ENCODE data around the gene TGFB1.
A peak's percentile ranks its signal among the peaks of the same experiment; 100 is the strongest.

Gene TGFB1

GRCh38 chr19:41320185-41320518 lies 33.6 kb downstream of the TGFB1 start:
- no peak for DNase-seq

GRCh38 chr19:41319500-41320184 lies 34.1 kb downstream of the TGFB1 start:
- no peak for DNase-seq

DNA sequence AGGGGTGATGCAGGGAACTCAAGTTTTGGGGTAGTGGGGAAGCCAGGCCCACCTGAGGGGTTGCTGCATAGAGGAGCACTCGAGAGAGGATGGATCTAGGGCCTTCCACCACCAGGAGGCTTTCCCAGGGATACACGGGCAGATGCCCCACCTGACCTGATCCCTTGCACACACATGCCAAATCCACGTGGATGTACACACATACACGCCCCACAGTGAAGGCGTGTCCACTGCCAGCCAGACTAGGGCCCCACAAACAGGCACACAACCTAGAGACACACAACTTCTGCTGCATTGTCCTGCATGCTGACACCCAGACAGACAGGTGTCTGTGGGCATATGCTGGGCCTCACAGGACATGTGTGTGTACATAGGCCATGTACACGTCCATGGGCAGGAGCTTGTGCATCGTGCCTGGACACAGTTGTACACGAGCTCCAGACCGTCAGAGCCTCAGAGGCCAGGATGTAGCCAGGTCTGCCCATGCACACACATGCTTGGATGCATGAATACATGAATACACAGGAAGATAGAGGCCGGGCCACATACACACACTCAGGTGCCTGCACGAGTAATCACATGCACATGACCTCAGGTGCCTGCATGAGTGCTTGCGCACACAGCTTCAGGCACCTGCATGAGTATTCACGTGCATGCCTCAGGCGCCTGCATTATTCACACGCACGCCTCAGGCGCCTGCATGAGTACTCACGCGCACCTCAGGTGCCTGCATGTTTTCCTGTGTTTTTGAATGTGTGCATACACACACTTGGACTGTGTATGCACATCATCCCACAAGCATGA lies 34.8 kb downstream of the TGFB1 start:
- DNase-seq: no peak

- no peak for DNase-seq
These were observed 37.3 kb downstream of the TGFB1 start for GRCh38 chr19:41316306-41316920.

- DNase-seq: no peak
These were observed 42.1 kb downstream of the TGFB1 start for GRCh38 chr19:41311613-41312012.

GRCh38 chr19:41311072-41311471 lies 42.6 kb downstream of the TGFB1 start:
- DNase-seq: no peak

- DNase-seq: peak; percentile 85
These were observed 43.5 kb downstream of the TGFB1 start, which contains the start of gene CCDC97 for GRCh38 chr19:41310033-41310831. CCDC97 (plus strand) TSS chr19:41310172; CDS start chr19:41310311, 139 bp downstream.

GRCh38 chr19:41309180-41310032 lies 44.3 kb downstream of the TGFB1 start:
- peak; percentile 15 for DNase-seq

DNA sequence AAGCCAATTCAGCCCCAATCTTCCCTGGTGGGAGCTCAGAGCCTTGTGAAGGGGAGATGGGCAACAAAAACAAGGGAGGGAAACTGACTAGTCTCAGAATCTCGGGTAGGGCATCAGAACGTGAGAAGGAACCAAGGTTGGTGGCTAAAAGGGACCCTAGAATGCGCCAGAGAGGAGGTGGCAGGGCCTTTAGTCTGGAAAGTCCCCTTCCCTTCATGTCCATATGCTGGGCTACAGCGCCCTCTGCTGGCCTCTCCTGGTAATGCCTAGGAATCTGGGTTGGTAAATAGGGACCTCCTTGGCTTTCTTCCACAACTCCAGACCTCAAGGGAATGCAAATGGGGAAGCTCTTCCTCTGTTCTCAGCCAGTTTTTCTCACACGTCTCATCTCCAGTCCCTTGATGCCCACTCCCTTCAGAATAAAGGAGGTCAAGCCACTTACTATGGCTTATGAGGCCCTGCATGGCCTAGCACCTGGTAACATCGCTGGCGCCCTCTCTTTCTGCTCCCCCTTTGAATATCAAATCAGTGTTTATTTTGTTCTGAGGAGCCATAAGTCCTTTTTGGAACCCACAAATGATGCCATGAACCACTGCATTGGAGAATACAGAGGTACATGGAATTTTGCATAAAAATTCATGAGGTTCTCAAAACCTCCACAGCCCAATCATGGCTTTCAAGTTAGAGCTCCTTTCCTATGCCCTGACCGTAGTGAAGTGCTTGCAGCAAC lies 45.1 kb downstream of the TGFB1 start:
- DNase-seq: peak; percentile 88

- no peak for DNase-seq
These were observed 45.7 kb downstream of the TGFB1 start for GRCh38 chr19:41307954-41308449.

DNA sequence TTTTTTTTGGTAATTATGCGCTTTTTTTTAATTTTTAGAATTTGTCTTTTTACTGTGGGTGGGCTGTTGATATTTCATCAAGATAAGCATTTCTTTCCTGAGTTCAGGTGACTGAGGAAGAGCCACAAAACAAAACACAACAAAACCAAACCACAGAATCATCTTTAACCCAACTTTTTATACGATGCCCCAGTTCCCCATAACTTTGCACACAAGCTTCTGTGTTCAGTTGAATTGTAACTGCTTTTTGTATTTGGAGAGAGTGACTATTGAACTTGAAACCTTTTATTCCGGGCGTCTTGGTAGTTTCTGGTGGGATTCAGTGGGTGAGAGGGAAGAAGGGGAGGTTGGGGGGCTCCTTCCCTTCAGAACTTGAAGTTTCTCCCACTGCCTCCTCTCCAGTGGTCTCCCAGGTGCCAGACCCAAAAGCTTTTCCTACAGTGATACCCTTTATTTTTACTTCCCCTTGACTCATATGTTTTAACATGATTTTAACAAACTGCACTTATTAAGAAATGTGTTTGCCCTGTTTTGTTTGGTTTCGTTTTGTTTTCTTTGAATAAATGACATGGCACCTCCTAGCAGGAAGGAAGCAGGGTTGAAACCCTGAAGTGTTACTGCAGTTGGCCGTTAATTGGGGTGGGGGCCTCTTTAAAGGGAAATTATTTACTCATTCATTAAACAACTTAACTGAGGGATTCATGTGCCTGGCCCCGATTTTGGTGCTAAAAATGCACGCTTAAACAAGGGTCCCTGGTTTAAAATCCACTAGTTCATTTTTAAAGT lies 46.4 kb downstream of the TGFB1 start:
- DNase-seq: no peak

DNA sequence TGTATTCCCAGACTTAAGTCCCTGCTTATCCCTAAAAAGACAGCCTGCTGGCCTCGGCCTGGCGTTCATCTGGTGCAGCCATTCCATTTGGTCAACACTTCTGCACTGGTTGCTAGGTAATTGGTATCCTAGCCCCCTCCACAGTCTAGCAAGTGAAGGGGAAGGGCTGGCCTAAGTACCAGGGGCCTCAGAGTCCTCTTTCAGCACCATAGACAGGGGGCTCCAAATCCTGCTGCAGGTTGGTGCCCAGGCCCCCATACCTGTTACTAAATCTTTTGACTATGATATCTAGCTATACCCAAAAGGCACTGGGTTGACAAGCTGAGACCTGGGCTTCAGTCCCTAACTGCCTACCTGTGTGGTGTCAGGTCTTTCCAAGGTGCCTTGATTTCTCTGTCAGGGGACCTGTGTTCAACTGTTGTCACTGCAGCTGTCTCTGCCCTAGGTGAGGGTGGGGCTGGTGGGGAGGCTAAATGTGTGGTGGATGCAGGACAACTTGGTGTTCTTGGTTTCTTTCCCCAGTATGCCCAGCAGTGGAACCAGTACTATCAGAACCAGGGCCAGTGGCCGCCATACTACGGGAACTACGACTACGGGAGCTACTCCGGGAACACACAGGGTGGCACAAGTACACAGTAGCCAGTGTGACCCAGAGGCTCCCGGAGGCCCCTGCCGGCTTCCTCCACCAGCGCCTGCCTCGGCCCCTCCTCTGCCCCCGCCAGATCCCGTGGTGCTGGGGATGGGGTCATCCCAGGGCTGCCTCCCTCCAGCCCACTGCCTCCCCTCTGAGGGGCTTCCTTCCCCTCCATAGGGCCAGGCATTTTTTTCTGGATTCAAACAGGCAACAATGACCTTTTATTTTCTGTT lies 47.6 kb downstream of the TGFB1 start:
- no peak for DNase-seq

- no peak for DNase-seq
These were observed 48.8 kb downstream of the TGFB1 start for GRCh38 chr19:41304706-41305483.

DNA sequence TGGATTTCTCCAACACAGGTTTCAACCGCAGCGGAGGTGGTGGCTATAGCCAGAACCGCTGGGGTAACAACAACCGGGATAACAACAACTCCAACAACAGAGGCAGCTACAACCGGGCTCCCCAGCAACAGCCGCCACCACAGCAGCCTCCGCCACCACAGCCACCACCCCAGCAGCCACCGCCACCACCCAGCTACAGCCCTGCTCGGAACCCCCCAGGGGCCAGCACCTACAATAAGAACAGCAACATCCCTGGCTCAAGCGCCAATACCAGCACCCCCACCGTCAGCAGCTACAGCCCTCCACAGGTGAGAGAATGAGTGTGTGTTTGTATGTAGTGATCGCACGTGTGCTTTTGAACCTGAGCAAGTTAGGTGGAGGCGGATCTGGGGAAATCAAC lies 49.8 kb downstream of the TGFB1 start:
- no peak for DNase-seq

DNA sequence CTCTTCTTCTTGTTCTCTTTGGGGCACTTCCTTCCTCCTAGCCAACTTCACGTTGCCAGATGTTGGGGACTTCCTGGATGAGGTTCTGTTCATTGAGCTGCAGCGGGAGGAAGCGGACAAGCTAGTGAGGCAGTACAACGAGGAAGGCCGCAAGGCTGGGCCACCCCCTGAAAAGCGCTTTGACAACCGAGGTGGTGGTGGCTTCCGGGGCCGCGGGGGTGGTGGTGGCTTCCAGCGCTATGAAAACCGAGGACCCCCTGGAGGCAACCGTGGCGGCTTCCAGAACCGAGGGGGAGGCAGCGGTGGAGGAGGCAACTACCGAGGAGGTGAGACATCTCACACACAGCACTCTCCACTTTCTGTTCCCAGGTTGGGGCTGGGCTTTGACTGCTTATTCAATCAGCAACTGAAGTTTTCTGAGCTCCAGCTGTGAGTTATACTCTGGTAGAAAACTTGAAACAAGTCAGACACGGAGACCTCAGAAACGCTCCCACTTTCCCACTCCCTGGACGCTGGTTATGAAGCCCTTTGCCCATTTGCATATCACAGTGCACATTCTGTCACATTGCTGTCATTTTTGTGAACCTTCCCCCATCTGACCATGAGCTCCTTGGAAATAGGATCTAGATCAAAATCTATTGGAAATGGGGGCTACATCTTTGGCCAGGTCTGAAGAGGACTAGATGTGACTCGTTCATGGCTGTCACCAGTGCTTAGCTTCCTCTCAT lies 50.9 kb downstream of the TGFB1 start:
- no peak for DNase-seq

GRCh38 chr19:41300555-41300954 lies 53.2 kb downstream of the TGFB1 start:
- DNase-seq: no peak

- DNase-seq: peak; percentile 40
These were observed 54.0 kb downstream of the TGFB1 start for GRCh38 chr19:41299755-41300089.
